GM12864 (cell line): ENCODE data around the gene MOGAT1.
"Not testable (repeated sequence)": the region's sequence is repeated elsewhere in the genome, so short reads cannot be mapped to it uniquely, and the experiment has no call there.

Experiments
- DNase-seq: peaks from one replicate; pipeline ENCODE4 v3.0.0-alpha.2; 2011; ENCODE audit warnings: low read depth
- H3K4me3 ChIP-seq: 2 replicates; pipeline ENCODE4 v1.5.1; 2011; ENCODE audit warnings: mild to moderate bottlenecking, low read depth, low read length, control low read depth
- TF ChIP-seq, protein P1 (sequence below): IDR thresholded peaks from 2 replicates; pipeline ENCODE4 v1.5.1; 2011; ENCODE audit warnings: low read depth, mild to moderate bottlenecking, moderate library complexity, low read length, control low read depth, inconsistent platforms; ENCODE audit errors: missing control alignments

Gene MOGAT1

DNA sequence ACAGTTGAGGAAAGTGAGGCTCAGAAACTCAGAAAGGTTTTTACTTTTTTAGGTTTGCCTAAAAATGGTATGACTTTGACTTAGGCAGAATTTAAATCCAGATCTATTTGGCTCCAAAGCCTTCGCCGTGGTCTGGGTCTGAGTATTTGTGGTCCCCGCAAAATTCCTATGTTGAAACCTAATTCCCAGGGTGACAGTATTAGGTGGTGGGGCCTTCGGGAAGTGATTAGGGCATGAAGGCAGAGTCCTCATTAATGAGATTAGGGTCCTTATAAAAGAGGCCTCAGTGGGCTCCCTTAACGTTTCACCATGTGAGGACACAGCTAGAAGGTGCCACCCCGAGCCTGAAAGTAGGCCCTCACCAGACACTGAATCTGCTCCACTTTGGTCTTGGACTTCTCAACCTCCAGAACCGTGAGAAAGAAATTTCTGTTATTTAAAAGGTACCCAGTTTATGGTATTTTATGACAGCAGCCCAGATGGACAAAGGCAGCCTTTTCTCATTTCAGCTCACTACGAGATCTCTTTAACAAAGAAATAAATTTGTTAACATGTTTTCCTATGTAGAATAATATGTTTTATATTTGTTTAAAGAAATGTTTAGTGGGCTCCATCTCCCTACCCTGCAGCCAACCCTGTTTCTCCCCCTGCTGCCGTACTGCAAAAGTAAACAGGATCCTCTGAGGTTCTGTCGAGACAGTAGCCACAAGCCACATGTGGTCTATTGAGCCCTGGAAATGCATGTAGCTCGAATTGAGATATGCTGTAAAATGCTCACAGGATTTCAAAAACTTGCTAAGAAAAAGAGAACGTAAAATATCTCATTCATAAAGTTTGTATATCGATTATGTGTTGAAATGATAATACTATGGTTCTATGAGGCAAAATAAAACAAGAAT, 80.6 kb downstream of the MOGAT1 start:
- no peak overlapping the region for H3K4me3 ChIP-seq
- no peak for DNase-seq
- TF ChIP-seq, protein P1, sequence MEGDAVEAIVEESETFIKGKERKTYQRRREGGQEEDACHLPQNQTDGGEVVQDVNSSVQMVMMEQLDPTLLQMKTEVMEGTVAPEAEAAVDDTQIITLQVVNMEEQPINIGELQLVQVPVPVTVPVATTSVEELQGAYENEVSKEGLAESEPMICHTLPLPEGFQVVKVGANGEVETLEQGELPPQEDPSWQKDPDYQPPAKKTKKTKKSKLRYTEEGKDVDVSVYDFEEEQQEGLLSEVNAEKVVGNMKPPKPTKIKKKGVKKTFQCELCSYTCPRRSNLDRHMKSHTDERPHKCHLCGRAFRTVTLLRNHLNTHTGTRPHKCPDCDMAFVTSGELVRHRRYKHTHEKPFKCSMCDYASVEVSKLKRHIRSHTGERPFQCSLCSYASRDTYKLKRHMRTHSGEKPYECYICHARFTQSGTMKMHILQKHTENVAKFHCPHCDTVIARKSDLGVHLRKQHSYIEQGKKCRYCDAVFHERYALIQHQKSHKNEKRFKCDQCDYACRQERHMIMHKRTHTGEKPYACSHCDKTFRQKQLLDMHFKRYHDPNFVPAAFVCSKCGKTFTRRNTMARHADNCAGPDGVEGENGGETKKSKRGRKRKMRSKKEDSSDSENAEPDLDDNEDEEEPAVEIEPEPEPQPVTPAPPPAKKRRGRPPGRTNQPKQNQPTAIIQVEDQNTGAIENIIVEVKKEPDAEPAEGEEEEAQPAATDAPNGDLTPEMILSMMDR = no peak

DNA sequence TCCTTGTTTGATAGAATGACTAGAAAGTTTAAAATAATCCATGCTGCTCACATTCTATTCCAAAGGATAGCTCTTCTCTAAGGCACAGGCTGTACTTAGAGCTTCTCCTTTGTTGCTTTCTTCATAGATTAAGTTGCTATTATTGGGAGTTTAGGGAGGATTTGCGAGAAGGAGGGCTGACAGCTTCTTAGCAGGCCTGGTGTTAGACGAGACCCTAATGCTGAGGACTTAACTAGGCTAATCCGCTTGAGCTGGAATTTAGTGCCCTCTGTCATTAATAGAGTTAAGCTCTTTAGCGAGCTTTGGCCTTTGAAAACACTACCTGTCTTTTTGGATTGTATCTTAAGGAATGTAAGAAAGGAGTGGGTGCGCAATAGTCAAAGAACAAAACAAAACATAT, 81.3 kb downstream of the MOGAT1 start:
- TF ChIP-seq, protein P1 = no peak
- H3K4me3 ChIP-seq = no peak overlapping the region
- no peak for DNase-seq

DNA sequence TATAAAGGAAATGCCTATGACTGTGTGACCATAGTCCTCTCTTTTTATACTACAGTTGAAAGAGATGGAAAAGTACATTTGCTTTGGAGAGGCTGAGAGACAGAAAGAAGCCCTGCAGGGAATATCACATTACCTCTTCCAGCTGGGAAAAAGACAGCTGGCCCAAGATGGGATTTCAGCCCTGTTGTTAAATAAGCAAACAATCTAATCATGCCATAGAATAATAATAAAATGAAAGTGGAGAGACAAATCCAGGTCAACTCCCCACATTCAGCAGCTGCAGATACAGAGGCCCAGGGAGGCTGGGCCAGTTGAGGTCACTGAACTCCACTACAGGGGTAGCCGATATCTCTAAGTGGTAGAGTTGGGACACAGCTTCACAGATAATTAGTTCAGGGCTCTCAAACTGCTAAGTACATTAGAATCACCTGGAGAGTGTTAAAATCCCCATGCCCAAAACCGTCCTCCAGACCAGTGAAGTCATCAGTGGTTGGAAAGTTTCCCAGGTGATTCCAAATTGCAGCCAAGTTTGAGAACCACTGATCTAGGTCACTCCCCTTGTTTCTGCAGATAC, 81.9 kb downstream of the MOGAT1 start:
- TF ChIP-seq, protein P1 = no peak
- no peak for DNase-seq
- H3K4me3 ChIP-seq = no peak overlapping the region

DNA sequence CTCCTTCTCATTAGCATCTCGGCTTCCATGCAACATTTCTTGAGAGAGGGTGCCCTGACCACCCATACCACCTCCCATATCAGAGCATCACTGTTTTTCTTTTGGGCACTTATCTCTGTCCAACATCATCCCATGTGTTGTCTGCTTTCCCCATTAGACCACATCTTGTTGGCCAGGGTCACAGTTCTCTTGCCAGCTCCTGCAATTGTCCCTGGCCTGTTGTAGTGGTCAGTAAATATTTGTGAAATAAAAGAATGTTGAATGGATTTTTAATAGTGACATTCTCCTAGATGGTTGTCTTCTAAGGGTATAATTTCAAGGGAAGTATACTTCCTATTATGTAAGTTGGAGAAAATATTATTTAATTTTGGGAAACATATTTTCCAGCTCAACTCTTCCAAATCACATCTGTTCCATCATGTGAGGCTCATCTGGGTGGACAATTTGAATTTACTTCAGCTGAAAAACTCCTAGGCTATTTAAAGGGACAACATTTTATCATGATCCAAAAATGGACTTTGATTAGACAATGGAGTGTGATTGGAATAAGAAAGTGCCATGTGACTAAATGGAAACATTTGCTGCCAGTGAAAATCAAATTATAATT, 83.0 kb downstream of the MOGAT1 start:
- DNase-seq = no peak
- H3K4me3 ChIP-seq = no peak overlapping the region
- TF ChIP-seq, protein P1 = no peak

DNA sequence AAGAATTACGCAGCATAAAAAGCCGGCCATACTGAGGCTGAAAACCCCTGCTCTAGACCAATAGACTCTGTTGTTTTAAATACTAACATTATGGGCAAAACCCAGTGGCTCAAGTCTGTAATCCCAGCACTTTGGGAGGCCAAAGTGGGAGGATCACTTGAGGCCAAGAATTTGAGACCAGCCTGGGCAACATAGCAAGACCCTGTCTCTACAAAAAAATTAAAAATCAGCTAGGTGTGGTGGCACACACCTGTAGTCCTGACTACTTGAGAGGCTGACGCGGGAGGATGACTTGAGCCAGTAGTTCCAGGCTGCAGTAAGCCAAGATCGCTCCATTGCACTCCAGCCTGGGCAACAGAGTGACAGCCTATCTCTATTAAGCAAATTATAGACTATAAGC, 84.1 kb downstream of the MOGAT1 start:
- DNase-seq, H3K4me3 ChIP-seq: not testable (repeated sequence)

DNA sequence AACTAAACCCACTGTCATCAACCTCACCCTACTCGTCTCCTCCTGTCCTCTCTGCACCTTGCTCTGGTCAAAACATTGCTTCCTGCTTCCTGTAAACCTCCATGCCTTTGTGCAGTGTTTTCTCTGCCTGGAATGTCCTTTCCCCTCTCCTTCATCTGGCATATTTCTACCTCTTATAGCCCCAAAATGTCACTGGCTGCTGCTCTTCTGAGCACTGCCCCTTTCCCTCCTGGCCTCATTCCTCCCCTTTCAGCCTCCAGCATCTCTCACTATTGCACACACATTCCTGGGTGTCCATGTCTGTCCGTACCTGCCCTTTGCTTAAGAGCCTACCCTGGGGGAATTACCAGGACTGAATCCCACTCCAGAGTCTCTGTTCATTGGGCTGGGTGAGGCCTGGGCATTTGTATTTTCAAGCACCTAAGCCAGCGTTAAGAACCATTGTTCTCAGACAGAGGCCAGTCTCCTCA, 84.9 kb downstream of the MOGAT1 start:
- H3K4me3 ChIP-seq = no peak overlapping the region
- DNase-seq = no peak
- TF ChIP-seq, protein P1 = no peak

DNA sequence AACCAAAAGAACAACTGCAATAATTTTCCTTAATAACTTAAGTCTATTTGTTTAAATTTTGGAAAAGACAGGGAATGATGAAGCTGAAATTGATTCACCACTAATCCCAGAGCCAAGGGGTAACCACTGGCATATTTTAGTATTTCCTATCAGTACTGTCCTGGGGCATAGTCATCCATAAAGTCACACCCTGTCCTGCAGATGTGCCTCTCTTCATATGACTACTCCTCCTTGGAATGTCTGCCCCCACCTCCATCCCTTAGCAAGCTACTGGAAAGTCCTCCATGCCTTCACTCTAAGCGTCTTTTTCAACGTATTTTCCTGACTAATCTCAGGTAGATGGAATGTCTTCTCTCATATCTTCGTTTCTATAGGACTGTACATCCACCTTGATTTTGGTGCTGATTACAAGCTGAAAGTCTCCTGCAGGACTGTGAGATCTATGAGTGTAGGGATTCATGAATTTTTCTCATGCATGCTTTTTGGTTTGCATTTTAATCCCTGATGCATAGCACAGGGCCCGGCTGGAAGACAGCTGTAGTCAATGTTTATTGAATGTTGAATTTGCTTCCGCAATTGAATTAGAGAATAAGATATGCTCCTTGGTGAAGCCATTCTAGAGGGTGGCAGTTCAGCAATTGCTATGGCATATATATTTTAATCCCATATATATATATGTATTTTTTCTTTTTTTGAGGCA, 85.6 kb downstream of the MOGAT1 start:
- DNase-seq = no peak
- TF ChIP-seq, protein P1 = no peak
- H3K4me3 ChIP-seq = no peak overlapping the region
